ENCODE measurements around the gene BSN.
"Not testable (repeated sequence)": the region's sequence is repeated elsewhere in the genome, so short reads cannot be mapped to it uniquely, and the experiment has no call there.

The BSN gene

DNA sequence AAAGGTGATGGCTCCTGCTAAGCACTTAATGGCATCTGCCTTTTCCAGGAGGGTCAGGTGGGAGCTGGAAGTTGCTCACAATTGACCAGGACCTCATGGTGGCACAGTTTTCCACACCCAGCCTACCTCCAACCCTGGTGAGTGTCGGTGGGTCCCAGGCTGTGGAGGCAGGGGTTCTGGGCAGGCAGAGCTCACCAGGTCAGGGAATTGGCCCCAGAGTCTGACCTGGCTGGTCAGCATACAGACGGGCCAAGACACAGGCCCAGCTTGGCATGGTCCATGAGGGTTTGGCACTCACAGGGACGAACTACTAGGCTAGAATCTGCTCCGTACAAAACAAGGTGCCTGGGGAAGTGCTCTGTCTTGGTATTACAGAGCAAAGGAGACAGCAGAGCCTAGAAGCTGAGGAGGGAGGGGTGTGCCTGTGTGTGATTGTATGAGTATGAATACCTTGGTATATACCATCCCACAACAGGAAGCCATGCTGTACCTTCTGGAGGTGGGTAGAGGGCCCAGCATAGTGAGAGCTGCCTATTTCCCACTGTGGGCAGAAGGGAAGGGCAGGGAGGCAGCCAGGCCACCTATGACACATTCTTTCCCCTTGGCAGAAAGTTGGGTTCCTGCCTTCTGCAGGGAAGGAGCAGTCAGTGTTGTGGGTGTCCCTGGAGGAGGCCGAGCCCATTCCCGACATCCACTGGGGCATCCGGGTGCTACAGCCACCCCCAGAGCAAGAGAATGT is 126.4 kb downstream of the BSN start:
- DNase-seq = no peak

- DNase-seq = no peak
Observed at GRCh38 chr3:49681232-49681522, 126.9 kb downstream of the BSN start.

- no peak for DNase-seq
Observed at GRCh38 chr3:49681543-49681942, 127.3 kb downstream of the BSN start.

GRCh38 chr3:49683162-49683561 is 128.9 kb downstream of the BSN start:
- no peak for DNase-seq

DNA sequence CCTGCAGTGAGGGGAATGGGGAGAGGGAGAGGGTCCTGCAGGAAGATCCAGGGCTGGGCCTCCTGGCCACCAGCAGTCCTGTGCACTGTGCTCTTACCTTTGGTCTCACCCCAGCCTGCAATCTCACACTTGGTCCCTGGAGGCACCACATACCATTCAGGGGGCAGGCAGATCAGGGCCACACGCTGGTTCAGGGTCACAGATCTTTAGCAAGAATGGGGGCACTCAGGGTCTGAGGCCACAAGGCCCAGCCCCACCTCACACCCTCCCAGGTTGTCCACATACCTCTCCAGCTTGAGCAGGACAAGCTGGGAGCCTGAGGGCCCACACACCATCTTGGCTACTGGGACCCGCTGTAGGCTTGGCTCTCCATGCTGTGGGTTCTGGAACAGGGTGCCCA is 130.2 kb downstream of the BSN start:
- DNase-seq = not testable (repeated sequence)

DNA sequence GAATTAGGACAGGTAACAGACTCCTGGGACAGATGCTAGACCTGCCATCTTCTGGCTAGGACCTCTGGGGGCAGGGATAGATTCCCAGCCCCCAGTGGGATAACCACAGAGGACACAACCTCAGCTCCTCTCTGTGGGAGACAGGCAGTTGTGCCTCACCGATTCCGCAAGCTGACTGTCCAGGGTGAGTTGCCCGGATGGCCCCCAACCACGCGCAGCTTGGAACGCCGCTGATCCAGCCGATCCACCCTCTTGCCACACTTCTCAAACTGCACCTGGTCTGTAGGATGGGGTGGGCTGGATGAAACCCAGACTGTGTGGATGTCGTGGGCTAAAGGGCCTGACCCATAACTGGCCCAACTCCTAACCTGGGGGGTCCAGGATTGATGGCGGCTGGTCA is 130.8 kb downstream of the BSN start:
- DNase-seq = not testable (repeated sequence)

- DNase-seq = not testable (repeated sequence)
Observed at GRCh38 chr3:49685846-49686245, 131.6 kb downstream of the BSN start.

GRCh38 chr3:49686346-49686745 is 132.1 kb downstream of the BSN start:
- peak; percentile 11 for DNase-seq

DNA sequence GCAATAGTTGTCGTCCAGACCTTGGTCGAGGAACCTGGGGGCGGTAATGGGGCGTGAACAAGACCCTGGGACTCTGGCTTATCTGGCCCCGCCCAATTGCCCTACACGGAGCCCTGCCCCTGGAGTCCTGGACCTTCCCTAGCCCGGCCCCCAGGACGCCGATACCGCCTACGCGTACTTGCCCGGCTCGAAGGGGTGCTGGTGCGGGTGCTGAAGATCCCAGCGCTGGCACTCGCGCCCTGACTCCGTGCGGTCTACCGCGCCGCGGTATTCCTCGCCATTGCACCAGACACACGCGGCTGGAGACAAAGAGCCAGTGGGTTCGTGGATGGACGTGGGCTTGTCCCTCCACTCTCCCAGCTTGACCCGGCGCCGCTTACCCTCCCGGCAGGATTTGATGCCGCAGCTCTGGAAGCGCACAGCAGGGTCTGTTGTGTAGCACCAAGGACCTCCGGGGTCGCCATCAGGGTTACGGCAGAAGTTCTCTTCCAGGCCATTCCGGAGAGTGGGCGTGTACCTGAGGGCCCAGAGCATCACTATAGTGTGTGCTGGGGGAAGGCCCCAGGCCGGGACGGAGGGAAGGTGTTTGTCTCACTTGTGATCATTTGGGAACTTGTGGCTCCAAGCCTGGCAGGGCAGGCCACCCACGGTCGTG is 132.6 kb downstream of the BSN start:
- peak; percentile 10 for DNase-seq

- DNase-seq = not testable (repeated sequence)
Observed at GRCh38 chr3:49687424-49687795, 133.1 kb downstream of the BSN start.

- not testable (repeated sequence) for DNase-seq
Observed at GRCh38 chr3:49688338-49689045, 134.2 kb downstream of the BSN start.

GRCh38 chr3:49689046-49689907 is 135.0 kb downstream of the BSN start, which contains the start of the genes MST1 and RNF123:
Gene MST1, minus strand, starts transcription at chr3:49689474. Its CDS starts 783 bp downstream, at chr3:49688691.
Gene RNF123, plus strand, starts transcription at chr3:49689557. Its CDS starts 1,609 bp downstream, at chr3:49691166.
- DNase-seq = peak; percentile 91

- DNase-seq = not testable (repeated sequence)
Observed at GRCh38 chr3:49689908-49690624, 135.8 kb downstream of the BSN start.

DNA sequence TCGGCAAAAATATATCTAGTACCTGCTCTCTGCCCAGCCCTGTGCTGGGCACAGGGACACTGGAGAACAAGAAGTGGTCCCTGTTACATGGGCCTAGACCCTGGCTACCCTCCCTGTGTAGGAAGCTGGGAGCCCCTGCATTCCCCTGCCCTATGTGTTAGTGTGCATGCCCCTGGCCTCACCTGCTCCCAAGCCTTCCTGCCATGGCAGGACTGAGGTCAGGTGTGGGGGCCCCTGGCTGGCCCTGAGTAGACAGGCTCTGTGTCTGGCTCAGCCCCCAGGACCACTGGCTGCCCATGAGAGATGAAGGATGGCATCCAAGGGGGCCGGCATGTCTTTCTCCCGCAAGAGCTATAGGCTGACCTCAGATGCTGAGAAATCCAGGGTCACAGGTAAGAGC is 136.6 kb downstream of the BSN start:
- not testable (repeated sequence) for DNase-seq

DNA sequence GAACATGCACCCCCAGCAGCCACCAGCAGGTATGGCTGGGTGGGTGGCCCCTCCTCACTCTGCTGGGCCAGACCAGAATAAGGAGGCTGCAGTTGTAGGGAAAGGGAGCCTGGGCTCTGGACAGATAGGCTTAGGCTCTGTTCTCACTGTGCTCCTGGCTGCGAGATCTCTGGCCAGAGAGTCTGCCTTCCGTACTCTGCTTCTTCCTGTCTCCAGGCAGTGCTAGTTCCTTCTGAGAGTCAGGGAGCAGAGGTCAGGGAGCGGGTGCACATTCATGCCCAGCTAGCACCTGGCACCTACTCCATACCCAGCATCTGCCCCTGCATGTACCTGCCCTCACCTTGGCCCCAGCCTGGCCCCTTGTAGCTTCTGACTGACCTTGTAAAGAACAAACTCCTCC is 137.2 kb downstream of the BSN start:
- DNase-seq = not testable (repeated sequence)

DNA sequence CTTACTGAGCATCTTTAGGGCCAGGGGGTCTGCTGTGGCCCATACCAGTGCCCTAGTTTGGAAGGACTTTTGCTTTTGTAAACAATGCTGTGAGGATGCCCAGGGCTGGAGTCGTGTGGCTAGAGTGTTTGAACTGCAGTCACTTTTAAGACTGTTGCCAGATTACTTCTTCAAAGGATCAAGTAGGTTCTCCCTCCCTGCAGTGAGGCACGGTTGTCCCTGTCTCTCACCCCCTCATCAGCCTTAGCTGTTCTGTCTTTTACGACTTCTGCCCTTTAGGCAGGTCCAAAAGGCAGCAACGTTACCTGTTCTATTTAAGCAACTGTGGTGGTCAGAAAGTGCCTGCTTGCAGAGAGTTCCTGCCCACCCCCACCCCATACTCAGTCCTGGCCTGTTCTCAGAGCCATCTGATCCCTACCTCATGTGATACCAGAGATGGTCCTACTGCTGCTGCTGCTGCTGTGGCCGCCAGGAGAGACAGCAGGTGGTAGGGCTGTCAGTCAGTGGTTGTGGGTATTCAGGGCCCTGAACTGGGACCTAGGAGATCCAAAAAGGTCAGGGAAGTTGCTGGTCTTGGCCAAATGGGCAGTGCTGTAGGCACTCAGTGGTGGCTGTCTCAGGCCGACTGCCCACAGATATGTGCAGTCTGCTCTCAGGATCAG is 140.3 kb downstream of the BSN start:
- DNase-seq = not testable (repeated sequence)

- not testable (repeated sequence) for DNase-seq
Observed at GRCh38 chr3:49695350-49696015, 141.2 kb downstream of the BSN start.

DNA sequence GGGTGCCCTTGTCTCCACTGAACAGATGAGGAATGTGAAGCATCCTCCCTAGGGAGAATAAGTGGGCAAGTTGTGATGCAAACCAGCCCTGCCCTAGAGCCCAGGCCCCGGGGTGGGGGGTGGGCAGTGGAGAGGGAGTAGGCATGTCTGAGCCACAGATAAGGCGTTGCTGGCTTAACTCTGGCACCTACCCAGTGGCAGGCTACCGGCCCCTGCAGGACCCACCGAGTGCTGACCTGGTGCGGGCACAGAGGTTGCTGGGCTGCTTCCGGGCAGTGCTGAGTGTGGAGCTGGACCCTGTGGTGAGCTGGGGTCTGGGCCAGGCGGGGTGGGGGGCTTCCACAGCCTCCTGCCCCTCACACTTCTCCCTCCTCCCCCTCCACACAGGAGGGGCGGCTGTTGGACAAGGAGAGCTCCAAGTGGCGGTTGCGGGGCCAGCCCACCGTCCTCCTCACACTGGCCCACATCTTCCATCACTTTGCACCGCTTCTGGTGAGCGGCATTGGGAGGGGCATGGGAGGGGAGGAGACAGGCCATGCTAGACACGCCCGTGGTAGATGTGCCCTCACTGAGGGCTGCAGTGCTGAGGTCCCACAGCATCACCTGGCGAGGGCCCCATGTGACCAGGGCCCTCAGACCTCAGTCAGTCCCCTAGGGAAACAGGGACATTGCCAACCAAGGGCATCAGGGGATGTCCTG is 145.2 kb downstream of the BSN start:
- no peak for DNase-seq

DNA sequence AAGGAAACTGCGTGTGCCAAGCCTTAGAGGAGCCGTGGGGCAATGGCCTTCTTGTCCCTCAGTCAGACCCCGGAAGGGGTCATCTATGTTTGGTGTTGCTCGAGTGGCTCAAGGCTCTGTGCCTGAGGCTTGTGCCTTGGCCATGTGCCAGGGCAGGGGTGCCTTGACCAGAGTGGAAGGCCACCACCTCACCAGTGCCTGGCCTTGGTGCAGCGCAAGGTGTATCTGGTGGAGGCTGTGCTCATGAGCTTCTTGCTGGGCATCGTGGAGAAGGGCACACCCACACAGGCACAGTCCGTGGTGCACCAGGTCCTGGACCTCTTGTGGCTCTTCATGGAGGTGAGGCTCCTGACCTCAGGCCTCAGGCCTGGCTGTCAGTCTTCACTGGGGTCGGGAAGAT is 145.7 kb downstream of the BSN start:
- DNase-seq = no peak

- DNase-seq = no peak
Observed at GRCh38 chr3:49700453-49701128, 146.3 kb downstream of the BSN start.
